ENCODE data around the gene KRTAP12-3.

Gene KRTAP12-3

DNA sequence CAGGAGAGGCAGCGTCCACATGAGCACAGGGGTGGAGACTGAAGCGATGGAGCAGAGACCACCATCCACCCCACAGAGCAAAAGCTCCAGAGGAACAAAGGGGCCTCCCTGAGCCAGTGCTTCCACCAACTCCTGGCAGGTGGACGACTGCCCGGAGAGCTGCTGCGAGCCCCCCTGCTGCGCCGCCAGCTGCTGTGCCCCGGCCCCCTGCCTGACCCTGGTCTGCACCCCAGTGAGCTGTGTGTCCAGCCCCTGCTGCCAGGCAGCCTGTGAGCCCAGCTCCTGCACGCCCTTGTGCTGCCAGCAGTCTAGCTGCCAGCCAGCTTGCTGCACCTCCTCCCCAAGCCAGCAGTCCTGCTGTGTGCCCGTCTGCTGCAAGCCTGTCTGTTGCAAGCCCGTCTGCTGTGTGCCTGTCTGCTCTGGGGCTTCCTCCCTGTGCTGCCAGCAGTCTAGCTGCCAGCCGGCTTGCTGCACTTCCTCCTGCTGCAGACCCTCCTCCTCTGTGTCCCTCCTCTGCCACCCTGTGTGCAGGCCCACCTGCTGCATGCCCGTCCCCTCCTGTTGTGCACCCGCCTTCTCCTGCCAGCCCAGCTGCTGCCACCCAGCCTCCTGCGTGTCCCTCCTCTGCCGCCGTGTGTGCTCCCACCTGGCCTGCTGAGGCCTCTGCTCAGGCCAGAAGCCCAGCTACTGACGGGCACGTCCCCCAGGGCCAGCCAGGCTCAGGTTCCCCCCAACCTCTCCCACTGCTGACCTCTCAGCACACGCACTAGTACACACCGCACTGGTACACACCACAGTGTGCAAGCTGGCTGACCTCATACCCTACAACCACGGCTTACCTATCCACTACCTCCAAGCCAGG is 44.6 kb downstream of the KRTAP12-3 start:
- DNase-seq (ENCODE audit: low read depth in 1 of 2, low spot score in 1 of 2): no peak

DNA sequence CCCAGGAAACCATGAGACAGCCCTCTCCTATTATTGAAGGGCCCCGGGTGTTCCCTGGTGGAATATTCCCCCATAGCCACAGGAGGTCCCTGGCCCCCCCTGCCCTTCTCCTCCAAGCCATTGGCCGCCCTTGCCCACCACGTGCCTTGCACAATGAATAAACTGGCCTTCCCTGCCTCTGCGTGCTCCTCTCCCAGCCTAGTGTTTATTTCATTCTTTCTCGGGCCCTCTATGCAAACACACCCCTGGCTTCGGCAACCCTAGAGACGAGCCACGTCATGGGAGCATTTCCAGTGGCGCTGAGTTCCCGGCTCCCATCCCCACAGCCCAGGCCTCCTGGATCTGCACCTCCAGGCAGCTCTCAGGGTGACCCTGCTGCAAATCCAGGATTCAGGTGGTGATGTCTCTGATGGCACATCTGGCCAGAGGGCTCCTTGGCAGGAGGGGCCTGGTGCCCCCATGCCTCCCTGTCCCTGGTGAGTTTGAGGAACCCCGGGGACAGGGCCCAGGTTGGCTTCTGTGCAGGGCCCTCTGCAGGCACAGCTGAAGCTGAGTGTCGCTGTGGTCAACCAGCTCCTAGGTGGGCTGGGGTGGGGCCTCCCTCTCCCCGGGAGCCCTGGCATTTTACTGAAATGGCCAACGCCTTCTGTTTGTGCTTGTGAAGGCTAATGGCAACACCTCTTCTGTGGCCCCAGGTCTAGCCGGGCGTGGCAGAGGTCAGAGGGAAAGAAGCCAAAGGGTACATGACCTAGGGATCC is 45.4 kb downstream of the KRTAP12-3 start:
- no peak for DNase-seq (ENCODE audit: low read depth in 1 of 2, low spot score in 1 of 2)

- no peak for DNase-seq (ENCODE audit: low read depth in 1 of 2, low spot score in 1 of 2)
Observed at GRCh38 chr21:44703731-44704635, 46.3 kb downstream of the KRTAP12-3 start.

GRCh38 chr21:44704636-44705001 is 46.9 kb downstream of the KRTAP12-3 start:
- DNase-seq (ENCODE audit: low read depth in 1 of 2, low spot score in 1 of 2): no peak

GRCh38 chr21:44706026-44706705 is 48.4 kb downstream of the KRTAP12-3 start:
- DNase-seq (ENCODE audit: low read depth in 1 of 2, low spot score in 1 of 2): no peak

- DNase-seq (ENCODE audit: low read depth in 1 of 2, low spot score in 1 of 2): no peak
Observed at GRCh38 chr21:44706706-44707581, 49.2 kb downstream of the KRTAP12-3 start.
